Uterus (tissue), 2 donors: Measurements from ENCODE around the gene EGLN2.

Source experiments
- CTCF ChIP-seq, 4 experiments: fragments of 200-600 bp in 2 of 4; fragments of 450-650 bp in 2 of 4; sonication (generic) in 2 of 4; IDR thresholded peaks; one replicate each; pipeline ENCODE4 v1.5.1; 2016 to 2019; ENCODE audit warnings: antibody characterized with exemption in 4 of 4, mild to moderate bottlenecking in 2 of 4, moderate library complexity in 1 of 4
- POLR2A ChIP-seq, 2 donors: fragments of 450-650 bp; IDR thresholded peaks; one replicate each; pipeline ENCODE4 v1.6.1; 2016; ENCODE audit warnings: antibody characterized with exemption in 2 of 2, mild to moderate bottlenecking in 1 of 2, moderate library complexity in 1 of 2

- no peak for TF ChIP-seq CTCF (IDR thresholded peaks at IDR 0.05)
- TF ChIP-seq POLR2A (IDR thresholded peaks at IDR 0.05), result no peak
These were observed 43.2 kb upstream of the EGLN2 start for GRCh38 chr19:40755791-40756190.
